Measurements from ENCODE around the gene PRF1. TPM values are rescaled to one million over a fixed set of nuclear protein-coding genes. Genes with fewer than 3 reads are reported as not detected.

The PRF1 gene
- total and polyA plus RNA-seq, 2 donors (not counting 1 experiment from before 2014, with no cell fraction given) = not detected

- no peak overlapping the region for H2AFZ ChIP-seq (ENCODE audit: low read length)
- peaks cover 7% of the 10 kb centered on the region for H3K27me3 ChIP-seq (ENCODE audit: control insufficient read depth, insufficient read depth, low read length)
- H3K9me3 ChIP-seq (ENCODE audit: control insufficient read depth, insufficient read depth, low read depth, low read length) = no peaks in the 10 kb centered on the region
- no peak for DNase-seq (ENCODE audit: low read depth in 2 of 2)
- no peak overlapping the region for H3K4me3 ChIP-seq (replicated peaks in 1 of 4; ENCODE audit: control extremely low read depth in 1 of 4, insufficient read depth in 1 of 4, low read depth in 3 of 4, low read length in 4 of 4)
- no peak for TF ChIP-seq EZH2 (IDR thresholded peaks at IDR 0.05; ENCODE audit: low read length, missing control alignments)
- no peak for TF ChIP-seq CTCF (conservative IDR thresholded peaks at IDR 0.05 in 1 of 2, IDR thresholded peaks at IDR 0.05 in 1 of 2; ENCODE audit: low read depth in 1 of 2, low read length in 2 of 2)
- H4K20me1 ChIP-seq (ENCODE audit: control insufficient read depth, extremely low read depth, insufficient read depth, low read length) = no peaks in the 10 kb centered on the region
- H3K4me2 ChIP-seq (ENCODE audit: extremely low read depth, insufficient read depth, low read length) = no peak overlapping the region
- H3K27ac ChIP-seq (ENCODE audit: insufficient read depth, low read length) = no peak overlapping the region
- no peaks in the 10 kb centered on the region for H3K36me3 ChIP-seq (ENCODE audit: control insufficient read depth, insufficient read depth, low read length)
- no peak overlapping the region for H3K9ac ChIP-seq (ENCODE audit: insufficient read depth, low read length)
- no peaks in the 10 kb centered on the region for H3K79me2 ChIP-seq (ENCODE audit: control insufficient read depth, insufficient read depth, low read length)
- no peaks in the 10 kb centered on the region for H3K4me1 ChIP-seq (ENCODE audit: control insufficient read depth, extremely low read depth, insufficient read depth, low read length)
These were observed 7.0 kb downstream of the PRF1 start for GRCh38 chr10:70595566-70596016.

- Histone ChIP-seq H3K4me1 (ENCODE audit: control insufficient read depth, extremely low read depth, insufficient read depth, low read length) (no peaks in the 10 kb centered on the region), H3K27me3 (ENCODE audit: control insufficient read depth, insufficient read depth, low read length) (peaks cover 8% of the 10 kb centered on the region), H3K4me2 (ENCODE audit: extremely low read depth, insufficient read depth, low read length) (no peak overlapping the region), H3K27ac (ENCODE audit: insufficient read depth, low read length) (no peak overlapping the region), H3K9ac (ENCODE audit: insufficient read depth, low read length) (no peak overlapping the region), H2AFZ (ENCODE audit: low read length) (no peak overlapping the region), H3K36me3 (ENCODE audit: control insufficient read depth, insufficient read depth, low read length) (no peaks in the 10 kb centered on the region), H3K79me2 (ENCODE audit: control insufficient read depth, insufficient read depth, low read length) (no peaks in the 10 kb centered on the region), H4K20me1 (ENCODE audit: control insufficient read depth, extremely low read depth, insufficient read depth, low read length) (no peaks in the 10 kb centered on the region), H3K9me3 (ENCODE audit: control insufficient read depth, insufficient read depth, low read depth, low read length) (no peaks in the 10 kb centered on the region), H3K4me3 (replicated peaks in 1 of 4; ENCODE audit: control extremely low read depth in 1 of 4, insufficient read depth in 1 of 4, low read depth in 3 of 4, low read length in 4 of 4) (no peak overlapping the region)
- no peak for TF ChIP-seq CTCF (conservative IDR thresholded peaks at IDR 0.05 in 1 of 2, IDR thresholded peaks at IDR 0.05 in 1 of 2; ENCODE audit: low read depth in 1 of 2, low read length in 2 of 2)
- DNase-seq (ENCODE audit: low read depth in 2 of 2) = no peak
These were observed 8.4 kb downstream of the PRF1 start for GRCh38 chr10:70594161-70594560.

GRCh38 chr10:70593513-70593890 is 9.0 kb downstream of the PRF1 start:
- no peak overlapping the region for H3K4me2 ChIP-seq (ENCODE audit: extremely low read depth, insufficient read depth, low read length)
- H3K79me2 ChIP-seq (ENCODE audit: control insufficient read depth, insufficient read depth, low read length) = no peaks in the 10 kb centered on the region
- no peaks in the 10 kb centered on the region for H3K9me3 ChIP-seq (ENCODE audit: control insufficient read depth, insufficient read depth, low read depth, low read length)
- no peak overlapping the region for H2AFZ ChIP-seq (ENCODE audit: low read length)
- no peaks in the 10 kb centered on the region for H4K20me1 ChIP-seq (ENCODE audit: control insufficient read depth, extremely low read depth, insufficient read depth, low read length)
- H3K27ac ChIP-seq (ENCODE audit: insufficient read depth, low read length) = no peak overlapping the region
- H3K9ac ChIP-seq (ENCODE audit: insufficient read depth, low read length) = no peak overlapping the region
- TF ChIP-seq CTCF (conservative IDR thresholded peaks at IDR 0.05 in 1 of 2, IDR thresholded peaks at IDR 0.05 in 1 of 2; ENCODE audit: low read depth in 1 of 2, low read length in 2 of 2) (no peak), EZH2 (IDR thresholded peaks at IDR 0.05; ENCODE audit: low read length, missing control alignments) (no peak)
- peaks cover 12% of the 10 kb centered on the region for H3K27me3 ChIP-seq (ENCODE audit: control insufficient read depth, insufficient read depth, low read length)
- no peaks in the 10 kb centered on the region for H3K36me3 ChIP-seq (ENCODE audit: control insufficient read depth, insufficient read depth, low read length)
- DNase-seq (ENCODE audit: low read depth in 2 of 2) = no peak
- H3K4me1 ChIP-seq (ENCODE audit: control insufficient read depth, extremely low read depth, insufficient read depth, low read length) = no peaks in the 10 kb centered on the region
- H3K4me3 ChIP-seq (replicated peaks in 1 of 4; ENCODE audit: control extremely low read depth in 1 of 4, insufficient read depth in 1 of 4, low read depth in 3 of 4, low read length in 4 of 4) = no peak overlapping the region
